GM21381 (cell line): ENCODE measurements around the gene NXPH1.
"Not testable (repeated sequence)": the region's sequence is repeated elsewhere in the genome, so short reads cannot be mapped to it uniquely, and the experiment has no call there.

Experiments used
- ATAC-seq: cut with Tn5 transposase; IDR thresholded peaks from one replicate; pipeline ENCODE4 v1.9.1; 2021; ENCODE audit warnings: mild to moderate bottlenecking, moderate library complexity; ENCODE audit not compliant: unreplicated experiment

NXPH1 gene

GRCh38 chr7:8684426-8684825 is 251.0 kb downstream of the NXPH1 start:
- no peak for ATAC-seq

GRCh38 chr7:8699875-8700624 is 266.6 kb downstream of the NXPH1 start:
- no peak for ATAC-seq

- no peak for ATAC-seq
Measured at GRCh38 chr7:8702807-8703206, 269.4 kb downstream of the NXPH1 start.

GRCh38 chr7:8710124-8710523 is 276.7 kb downstream of the NXPH1 start:
- ATAC-seq: no peak

GRCh38 chr7:8714791-8715190 is 281.4 kb downstream of the NXPH1 start:
- no peak for ATAC-seq

GRCh38 chr7:8719102-8719501 is 285.7 kb downstream of the NXPH1 start:
- no peak for ATAC-seq

- peak; percentile 82 for ATAC-seq
Measured at GRCh38 chr7:8724080-8724718, 290.8 kb downstream of the NXPH1 start.

GRCh38 chr7:8731756-8732155 is 298.3 kb downstream of the NXPH1 start:
- not testable (repeated sequence) for ATAC-seq

- no peak for ATAC-seq
Measured at GRCh38 chr7:8739837-8740236, 306.4 kb downstream of the NXPH1 start.

GRCh38 chr7:8742837-8743236 is 309.4 kb downstream of the NXPH1 start:
- no peak for ATAC-seq

- no peak for ATAC-seq
Measured at GRCh38 chr7:8747338-8747737, 313.9 kb downstream of the NXPH1 start.

- no peak for ATAC-seq
Measured at GRCh38 chr7:8751557-8752231, 318.3 kb downstream of the NXPH1 start.

- ATAC-seq: no peak
Measured at GRCh38 chr7:8753355-8753754, 319.9 kb downstream of the NXPH1 start.

GRCh38 chr7:8761731-8762130 is 328.3 kb downstream of the NXPH1 start:
- ATAC-seq: no peak

- no peak for ATAC-seq
Measured at GRCh38 chr7:8762803-8763202, 329.4 kb downstream of the NXPH1 start.

GRCh38 chr7:8765374-8765773 is 332.0 kb downstream of the NXPH1 start:
- no peak for ATAC-seq

GRCh38 chr7:8773518-8773917 is 340.1 kb downstream of the NXPH1 start:
- ATAC-seq: no peak

- no peak for ATAC-seq
Measured at GRCh38 chr7:8778459-8778858, 345.1 kb downstream of the NXPH1 start.

- ATAC-seq: no peak
Measured at GRCh38 chr7:8781166-8781565, 347.8 kb downstream of the NXPH1 start.

GRCh38 chr7:8783229-8783628 is 349.8 kb downstream of the NXPH1 start:
- ATAC-seq: no peak

- no peak for ATAC-seq
Measured at GRCh38 chr7:8785081-8785480, 351.7 kb downstream of the NXPH1 start.

GRCh38 chr7:8800986-8801385 is 367.6 kb downstream of the NXPH1 start:
- no peak for ATAC-seq
